Keratinocyte (primary cell): ENCODE results near the gene FGFBP1.

ENCODE experiments used
- CTCF ChIP-seq, 3 experiments: IDR thresholded peaks in 1 of 3; conservative IDR thresholded peaks in 1 of 3; optimal IDR thresholded peaks in 1 of 3; 2 replicates in 2 of 3; 3 replicates in 1 of 3; pipeline versions ENCODE3 to v1.5.1; 2011; ENCODE audit warnings: low read length in 3 of 3, mild to moderate bottlenecking in 3 of 3, moderate library complexity in 2 of 3, control low read depth in 1 of 3, inconsistent platforms in 1 of 3; ENCODE audit not compliant: insufficient read depth in 2 of 3; ENCODE audit errors: extremely low read depth in 1 of 3
- EZH2 ChIP-seq: IDR thresholded peaks from one replicate; pipeline ENCODE4 v1.6.1; 2012; ENCODE audit warnings: inconsistent platforms, mild to moderate bottlenecking, low read length, moderate library complexity

- TF ChIP-seq EZH2 (no peak), CTCF (optimal IDR thresholded peaks at IDR 0.05 in 1 of 3, IDR thresholded peaks at IDR 0.05 in 1 of 3, conservative IDR thresholded peaks at IDR 0.05 in 1 of 3; ENCODE audit: extremely low read depth in 1 of 3, insufficient read depth in 2 of 3, low read length in 3 of 3) (no peak)
Measured at GRCh38 chr4:15901998-15902397, 36.5 kb downstream of the FGFBP1 start.
